SU-DHL-6 (cell line): ENCODE data around the gene PODXL2.

ENCODE experiments used
- CTCF ChIP-seq: fragments of 200-600 bp; sonication (generic); IDR thresholded peaks from one replicate; pipeline ENCODE4 v1.5.1; 2017; ENCODE audit warnings: antibody characterized with exemption, mild to moderate bottlenecking, low read length, moderate library complexity; ENCODE audit not compliant: insufficient read depth, poor library complexity, severe bottlenecking
- EZH2phosphoT487 ChIP-seq: fragments of 200-600 bp; sonication (generic), shearing (Covaris generic); conservative IDR thresholded peaks from 2 replicates; pipeline ENCODE4 v1.6.1; 2018; ENCODE audit warnings: mild to moderate bottlenecking, antibody characterized with exemption, low read length, moderate library complexity, mixed read lengths

GRCh38 chr3:127622772-127623576 lies 6.0 kb upstream of the PODXL2 start:
- TF ChIP-seq CTCF = no peak
- TF ChIP-seq EZH2phosphoT487 = no peak
